Stimulated activated CD8-positive, alpha-beta memory T cell treated with anti-CD3 and anti-CD28 coated beads, Interleukin-4, amount 100 ng/mL, for 24 hours (primary cell): ENCODE measurements around the gene OR10A3.
"Not testable (repeated sequence)": the region's sequence is repeated elsewhere in the genome, so short reads cannot be mapped to it uniquely, and the experiment has no call there.

Source experiments
- DNase-seq: peaks from one replicate; pipeline ENCODE4 v3.0.0-alpha.2; 2020; ENCODE audit warnings: low read depth

OR10A3 gene, protein sequence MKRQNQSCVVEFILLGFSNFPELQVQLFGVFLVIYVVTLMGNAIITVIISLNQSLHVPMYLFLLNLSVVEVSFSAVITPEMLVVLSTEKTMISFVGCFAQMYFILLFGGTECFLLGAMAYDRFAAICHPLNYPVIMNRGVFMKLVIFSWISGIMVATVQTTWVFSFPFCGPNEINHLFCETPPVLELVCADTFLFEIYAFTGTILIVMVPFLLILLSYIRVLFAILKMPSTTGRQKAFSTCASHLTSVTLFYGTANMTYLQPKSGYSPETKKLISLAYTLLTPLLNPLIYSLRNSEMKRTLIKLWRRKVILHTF

DNA sequence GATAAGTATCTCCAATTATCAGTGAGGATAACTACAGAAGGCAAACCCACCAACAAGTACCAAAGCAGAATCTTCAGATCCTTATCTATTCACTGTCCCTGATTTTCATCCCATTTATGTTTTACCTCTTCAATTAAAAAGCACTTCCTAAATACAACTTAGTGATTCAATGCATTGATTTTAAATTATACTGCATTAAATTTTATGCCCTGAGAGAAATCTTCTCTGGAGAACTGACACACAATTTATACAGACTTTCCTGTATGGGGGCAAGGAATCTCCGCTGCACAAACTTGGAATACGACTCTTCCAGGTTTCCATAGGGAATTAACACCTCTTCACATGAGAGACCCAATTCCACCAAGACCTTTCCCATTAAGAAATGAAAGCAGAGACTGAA is at the start of gene OR10A3:
TSS of gene OR10A3 (minus strand) at position 101 of the 400 bp plus-strand sequence. CDS start 2,188 bp downstream, outside the sequence.
- no peak for DNase-seq

DNA sequence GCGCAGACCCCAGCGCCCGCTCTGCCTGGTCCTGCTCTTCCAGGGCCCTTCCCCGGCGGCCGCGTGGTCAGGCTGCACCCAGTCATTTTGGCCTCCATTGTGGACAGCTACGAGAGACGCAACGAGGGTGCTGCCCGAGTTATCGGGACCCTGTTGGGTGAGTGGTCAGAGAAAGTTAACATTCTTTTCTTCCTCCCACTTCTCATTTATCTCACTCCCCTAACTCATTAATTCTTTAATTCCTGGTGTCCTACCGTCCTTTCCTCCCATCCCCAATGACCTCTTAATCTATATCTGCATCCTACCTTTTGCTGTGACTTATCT is 46.0 kb upstream of the OR10A3 start:
- DNase-seq: not testable (repeated sequence)

DNA sequence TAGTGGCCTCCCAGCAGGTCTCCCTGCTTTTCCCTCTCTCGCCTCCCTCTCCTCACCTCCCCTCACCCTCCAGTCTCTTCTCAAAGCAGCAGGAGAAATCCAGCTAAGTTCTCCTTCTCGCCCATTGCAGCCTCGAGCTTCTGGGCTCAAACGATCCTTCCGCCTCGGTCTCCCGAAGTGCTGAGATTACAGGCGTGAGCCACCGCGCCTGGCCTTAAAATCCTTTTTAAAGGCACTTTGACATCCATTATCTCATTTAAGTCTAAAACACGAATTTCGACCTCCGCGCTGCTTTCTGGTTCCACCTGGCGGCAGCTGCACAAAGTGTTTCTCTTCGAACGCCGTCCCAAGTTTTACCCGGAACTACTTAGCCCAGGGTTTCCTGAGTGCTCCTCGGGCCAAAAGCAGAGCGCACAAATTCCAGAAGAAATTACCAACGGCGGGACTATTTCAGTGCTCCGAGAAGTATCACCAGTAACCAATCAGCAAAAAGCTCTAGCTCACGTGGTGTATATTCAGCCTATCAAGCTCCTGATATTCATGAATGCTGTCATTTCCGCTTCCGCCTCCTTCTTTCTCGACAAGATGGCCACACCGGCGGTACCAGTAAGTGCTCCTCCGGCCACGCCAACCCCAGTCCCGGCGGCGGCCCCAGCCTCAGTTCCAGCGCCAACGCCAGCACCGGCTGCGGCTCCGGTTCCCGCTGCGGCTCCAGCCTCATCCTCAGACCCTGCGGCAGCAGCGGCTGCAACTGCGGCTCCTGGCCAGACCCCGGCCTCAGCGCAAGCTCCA is 45.5 kb upstream of the OR10A3 start, which contains the start of gene EIF3F:
TSS of gene EIF3F (plus strand) at position 570 of the 792 bp plus-strand sequence. CDS start at position 586, 16 bp downstream.
- DNase-seq: peak; percentile 70

DNA sequence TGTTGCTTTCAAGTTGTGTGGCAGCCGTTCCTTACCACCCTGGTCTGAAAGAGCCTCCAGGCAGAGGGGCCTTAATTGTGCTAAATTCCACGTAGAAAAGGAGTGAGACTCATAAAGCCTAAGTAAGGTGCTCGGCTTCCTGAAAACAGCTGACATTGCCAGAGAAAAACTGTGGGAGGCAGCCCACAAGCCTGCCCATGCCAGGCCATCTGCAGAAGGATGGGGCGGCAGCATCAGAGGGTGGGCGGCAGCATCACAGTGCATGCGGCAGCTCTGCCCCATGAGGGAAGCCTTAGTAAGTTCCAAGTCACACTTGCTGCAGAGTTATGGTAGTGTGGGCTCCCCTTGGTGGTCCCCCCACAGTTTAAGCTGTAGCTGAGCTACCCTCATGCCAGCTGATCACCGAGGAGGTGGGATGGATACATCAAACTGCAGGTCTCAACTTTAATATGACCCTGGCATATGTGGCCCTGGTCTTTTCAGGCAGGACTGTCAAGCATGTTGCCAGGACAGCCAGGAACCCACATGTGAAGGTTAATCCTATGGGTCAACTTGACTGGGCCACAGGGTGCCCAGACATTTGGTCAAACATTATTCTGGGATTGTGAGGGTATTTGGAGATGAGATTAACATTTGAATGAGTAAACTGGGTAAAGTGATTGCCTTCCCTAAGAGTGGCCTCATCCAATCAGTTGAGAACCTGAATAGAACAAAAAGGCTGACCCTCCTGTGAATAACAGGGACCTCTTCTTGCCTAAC is 42.5 kb upstream of the OR10A3 start:
- no peak for DNase-seq

DNA sequence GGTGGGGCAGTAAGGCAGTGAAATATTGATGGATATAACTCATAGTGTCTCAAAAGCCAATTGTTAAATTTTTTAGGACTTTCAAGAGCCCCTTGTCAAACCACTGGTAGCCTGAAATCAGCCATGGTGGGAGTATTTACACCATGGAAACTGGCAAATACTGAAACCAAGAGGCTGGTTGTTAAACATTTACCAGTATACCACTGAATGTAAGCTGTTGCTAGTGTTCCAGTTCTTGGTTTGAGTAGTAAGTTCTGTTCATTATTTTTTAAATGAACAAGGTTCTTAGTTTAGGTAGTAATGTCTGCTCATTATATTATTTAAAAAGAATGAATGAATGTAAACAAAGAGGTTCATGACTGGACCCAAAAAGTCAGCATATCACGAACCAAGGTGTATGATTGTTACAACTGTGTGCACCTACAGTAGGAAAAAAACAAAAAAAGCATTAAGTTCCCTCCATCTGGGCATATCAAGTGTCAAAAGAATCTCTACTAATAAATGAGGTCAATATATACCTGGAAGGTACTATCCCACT is 41.1 kb upstream of the OR10A3 start:
- no peak for DNase-seq

DNA sequence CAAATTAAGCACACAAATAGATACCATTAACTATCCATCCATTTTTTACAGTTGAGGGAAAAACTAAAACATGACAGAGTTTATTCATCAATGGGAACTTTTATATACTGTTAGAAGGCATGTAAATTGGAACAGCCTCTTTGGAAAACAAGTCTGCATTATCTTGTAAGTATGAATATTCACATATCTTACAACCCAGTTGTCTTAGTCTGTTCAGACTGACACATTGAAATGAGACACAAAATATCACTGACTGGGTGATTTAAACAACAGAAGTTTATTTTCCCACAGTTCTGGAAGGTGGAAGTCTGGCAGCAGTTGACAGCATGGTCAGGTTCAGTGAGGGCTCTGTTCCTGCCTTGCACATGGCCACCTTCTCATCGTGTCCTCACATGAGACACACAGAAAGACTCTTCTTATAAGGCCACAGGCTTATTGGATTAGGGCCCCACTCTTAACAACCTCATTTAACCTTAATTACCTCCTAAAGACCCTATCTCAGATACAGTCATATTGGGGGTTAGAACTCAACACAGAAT is 40.2 kb upstream of the OR10A3 start:
- DNase-seq: no peak

DNA sequence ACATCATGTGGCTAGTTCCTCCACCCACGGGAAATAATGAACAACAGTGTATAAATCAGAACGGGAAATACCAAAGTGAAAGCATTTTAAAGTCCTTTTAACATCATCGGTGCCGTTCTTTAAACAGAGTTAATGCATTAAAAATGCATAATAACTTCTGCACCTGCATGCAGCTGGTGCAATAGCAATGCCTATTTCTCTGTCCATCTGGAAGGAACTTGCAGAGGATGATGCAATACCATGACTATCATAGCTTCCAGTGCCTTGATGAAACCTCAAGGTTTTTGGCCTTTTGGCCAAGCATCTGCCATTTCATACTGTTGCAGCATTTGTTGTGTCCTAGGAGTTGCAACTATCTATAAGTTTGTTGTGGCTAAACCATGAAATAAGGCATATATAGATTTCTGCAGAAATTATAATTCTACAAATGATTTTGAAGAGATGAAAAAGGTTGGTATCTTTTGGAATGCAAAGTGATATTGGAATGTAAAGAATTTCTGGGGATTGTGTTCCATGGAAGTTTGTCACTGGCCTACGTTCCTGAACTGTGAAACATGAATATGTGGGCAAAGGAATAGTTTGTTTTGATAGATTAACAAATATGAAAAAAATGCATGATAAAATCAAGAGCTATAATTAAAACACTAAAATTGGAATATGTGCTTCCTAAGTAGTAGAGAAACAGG is 35.9 kb upstream of the OR10A3 start:
- DNase-seq: no peak

DNA sequence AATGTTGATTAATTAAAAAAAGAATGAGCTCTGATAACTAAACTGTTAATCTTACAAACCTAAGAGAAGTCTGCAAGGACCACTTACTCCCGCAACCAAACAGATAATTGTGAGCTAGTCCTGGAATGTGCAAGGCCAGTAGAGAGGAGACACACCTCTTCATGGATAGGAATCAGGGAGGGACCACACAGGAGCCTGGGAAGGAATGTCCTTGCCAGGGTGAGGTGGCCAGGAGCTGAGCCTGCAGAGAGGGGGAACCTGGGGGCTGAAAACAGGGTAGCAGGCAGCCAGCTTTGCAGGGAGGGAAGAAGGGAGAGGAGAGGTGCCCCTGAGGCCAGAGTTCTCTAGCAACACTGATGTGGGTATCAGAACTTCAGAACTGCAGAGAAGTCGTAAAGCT is 33.2 kb upstream of the OR10A3 start:
- no peak for DNase-seq

DNA sequence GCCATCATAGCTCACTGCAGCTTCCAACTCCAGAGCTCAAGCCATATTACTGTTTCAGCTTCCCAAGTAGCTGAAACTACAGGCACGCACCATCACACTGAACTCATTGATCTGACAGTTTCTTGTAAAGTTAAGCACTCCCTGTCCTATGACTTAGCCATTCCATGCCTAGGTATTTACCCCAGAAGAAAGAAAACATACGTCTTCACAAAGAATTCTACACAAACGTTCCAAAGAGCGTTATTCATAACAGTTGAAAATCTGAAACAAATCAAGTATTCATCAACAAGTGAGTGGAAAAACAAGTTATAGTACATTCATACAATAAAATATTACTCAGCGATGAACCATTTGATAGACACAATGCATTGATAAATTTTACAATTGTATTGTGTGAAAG is 31.5 kb upstream of the OR10A3 start:
- no peak for DNase-seq

DNA sequence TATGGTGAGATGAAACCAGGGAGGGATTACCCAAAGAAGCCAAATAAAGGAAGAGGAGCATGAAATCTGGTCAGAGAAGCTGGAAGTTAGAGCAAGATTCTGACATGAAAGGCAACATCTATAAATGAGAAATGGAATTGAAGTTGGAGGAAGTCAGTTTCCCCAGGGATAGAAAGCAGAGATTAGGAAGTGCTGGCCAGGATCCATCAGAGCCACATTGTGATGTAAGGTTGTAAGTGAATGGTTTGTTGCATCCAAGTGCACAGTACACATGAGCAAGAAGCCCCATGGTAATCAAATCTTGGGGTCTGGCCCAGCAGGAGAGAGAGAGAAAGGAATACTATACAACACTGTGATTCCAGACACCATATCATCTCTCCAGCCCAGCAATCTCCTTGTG is 30.3 kb upstream of the OR10A3 start:
- DNase-seq: no peak

DNA sequence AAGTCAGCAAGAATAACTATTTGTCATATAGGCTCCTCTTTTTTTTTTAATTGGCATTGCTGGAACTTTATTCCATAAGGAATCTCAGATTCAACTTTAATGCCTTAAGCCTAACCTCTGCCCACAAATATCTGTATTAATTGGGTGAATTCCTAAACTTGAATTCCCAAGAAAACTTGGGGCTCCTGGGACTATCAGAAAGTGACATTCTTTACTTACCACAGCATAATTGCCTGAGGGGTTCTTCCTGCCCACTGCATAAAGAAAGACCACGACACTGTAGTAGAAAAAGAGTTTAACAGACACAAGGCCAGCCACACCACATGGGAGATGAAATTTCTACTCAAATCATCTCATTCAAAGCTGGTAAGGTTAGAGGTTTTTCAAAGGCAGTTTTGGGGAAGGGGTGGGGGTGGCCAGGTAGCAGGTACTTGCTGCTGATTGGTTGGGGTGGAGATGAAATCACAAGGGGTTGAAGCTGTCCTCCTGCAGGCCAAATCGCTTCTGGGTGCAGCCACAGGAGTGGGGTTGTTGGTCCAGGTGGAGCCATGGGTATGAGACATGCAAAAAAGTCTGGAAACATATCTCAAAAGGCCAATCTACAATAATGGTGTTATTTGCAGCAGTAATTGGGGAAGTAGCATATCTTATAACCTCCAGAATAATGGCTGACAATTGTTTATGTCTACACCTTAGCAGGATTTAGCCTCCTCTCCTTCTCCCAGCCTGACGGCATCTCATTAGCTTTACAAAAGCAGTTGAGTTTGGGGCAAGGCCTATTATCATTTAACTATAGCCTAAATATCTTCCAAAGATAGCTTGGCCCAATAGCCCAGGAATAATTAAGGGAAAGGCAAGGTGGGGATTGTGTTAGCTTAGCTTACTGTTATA is 28.5 kb upstream of the OR10A3 start:
- DNase-seq: no peak

DNA sequence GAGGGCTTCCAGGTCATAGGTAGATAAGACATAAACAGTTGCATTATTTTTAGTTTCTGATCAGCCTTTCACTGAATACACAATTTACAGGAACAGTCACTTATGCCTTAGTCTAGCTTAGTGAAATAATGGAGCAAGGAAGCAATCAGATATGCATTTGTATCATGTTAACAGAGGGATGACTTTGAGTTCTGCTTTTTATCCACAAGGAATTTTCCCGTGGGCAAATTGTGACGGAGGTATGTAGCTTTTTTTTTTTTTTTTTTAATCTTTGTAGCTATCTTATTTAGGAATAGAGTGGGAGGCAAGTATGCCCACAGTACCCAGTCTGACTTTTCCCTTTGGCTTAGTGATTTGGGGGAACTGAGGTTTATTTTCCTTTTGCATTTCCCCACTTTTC is 27.2 kb upstream of the OR10A3 start:
- no peak for DNase-seq

DNA sequence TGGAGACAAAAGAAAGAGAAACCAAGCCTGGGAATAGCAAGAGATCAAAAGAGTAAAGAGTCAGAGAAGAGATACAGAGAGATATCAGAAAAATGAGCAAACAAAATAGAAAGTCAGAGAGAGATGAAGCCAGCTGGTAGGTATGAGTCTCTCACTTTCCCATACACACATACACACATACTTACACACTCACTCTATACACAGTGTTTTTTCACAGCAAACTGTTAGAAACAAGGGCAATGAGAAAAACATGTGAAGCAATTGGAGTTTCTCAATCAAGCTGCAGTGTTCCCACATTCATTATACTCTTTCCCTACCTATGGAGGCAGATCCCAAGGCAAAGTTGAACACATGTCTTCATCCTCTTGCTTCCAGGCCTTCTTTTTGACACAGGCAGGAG is 26.3 kb upstream of the OR10A3 start:
- DNase-seq: no peak

DNA sequence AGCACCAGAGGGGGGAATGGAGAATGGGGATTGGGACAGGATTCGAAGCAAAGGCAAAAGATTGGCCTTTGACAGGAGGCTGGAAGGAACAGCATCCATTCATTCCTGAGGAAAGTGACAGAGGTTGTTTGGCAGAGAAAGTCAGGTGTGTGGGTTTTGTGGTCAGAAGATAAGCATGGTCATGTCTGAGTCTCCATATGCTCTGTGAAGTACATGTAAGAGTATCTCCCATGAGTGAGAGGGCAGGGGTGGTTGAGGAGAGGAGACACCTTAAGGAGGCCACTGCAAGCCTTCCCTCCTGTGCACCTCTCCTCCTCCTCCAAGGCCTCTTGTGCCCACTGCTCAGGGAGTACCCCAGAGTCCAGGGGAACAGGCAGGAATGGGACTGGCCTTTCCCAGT is 25.6 kb upstream of the OR10A3 start:
- DNase-seq: no peak

DNA sequence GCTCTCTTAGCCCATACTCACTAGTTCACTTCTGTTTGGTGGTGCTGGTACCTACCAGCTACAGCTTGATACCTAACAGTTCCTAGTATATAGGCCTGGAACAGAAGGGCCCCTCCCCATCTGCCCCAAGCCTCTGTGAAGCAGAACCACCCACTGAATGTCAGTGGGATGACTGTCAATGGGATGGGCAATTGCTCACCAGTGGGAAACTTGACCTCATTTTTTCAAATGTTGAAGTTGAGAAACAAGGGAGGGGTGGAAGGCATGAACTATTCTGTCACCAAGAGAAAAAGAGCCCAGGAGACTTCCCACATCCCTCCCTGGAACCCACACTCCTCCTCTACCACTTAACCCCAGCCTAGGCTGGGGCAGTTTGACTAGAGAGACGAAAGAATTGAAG is 23.9 kb upstream of the OR10A3 start, which contains the start of gene NLRP10:
TSS of gene NLRP10 (minus strand) at position 62 of the 400 bp plus-strand sequence. CDS start 1,952 bp downstream, outside the sequence.
- no peak for DNase-seq

DNA sequence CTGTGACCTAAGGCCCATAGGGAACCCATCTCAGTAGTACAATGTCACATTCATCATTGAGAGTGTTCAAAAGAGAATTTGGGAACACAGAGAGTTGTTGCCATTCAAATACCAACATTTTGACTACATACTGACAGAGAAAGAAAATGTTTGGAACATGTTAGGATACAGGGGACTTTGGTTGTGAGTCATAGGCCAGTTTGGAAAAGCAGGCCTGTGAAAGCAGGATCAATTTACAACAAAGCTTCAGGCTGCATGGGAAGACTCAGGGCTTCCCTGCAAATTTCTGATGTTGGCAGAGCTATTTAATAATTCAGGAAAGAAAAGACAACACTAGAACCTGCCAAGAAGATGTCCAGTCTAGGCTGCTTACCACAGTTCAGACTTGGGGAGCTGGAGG is 23.4 kb upstream of the OR10A3 start:
- no peak for DNase-seq

DNA sequence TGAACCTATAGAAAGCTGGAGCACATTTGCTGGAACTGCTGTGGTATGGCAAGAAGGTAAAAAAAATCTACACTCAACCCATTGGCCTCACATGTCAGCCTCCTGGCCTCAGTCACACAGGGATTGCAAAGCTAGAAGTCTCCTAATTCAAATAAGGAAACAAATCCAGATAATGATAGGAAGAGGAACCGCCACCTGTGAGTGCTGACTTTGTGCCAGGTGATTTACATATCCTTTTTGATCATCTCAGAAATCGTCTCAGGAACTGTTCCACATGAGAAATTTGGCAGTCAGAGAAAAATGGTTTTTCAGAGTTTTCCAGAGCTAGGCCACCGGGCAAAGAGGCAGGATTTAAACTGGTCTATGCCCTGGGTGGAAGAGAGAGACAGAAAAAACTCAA is 22.8 kb upstream of the OR10A3 start:
- no peak for DNase-seq

DNA sequence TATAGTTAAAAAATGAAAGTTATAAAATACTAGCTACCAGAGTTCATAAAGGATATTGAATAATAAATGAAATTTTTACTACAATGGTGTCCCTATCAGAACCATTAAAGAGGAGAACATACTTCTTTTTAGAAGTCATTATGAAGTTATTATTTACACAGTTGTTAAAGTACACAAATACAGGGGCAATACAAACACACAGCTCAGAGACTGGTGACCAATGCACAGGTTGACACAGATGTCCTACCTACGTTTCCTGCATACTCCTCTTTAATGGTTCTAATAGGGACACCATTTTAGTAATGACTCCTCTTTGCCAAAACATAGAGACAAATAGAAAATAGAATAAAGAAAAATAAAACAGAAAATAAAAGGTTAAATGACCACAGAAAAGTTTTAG is 13.7 kb upstream of the OR10A3 start:
- no peak for DNase-seq

DNA sequence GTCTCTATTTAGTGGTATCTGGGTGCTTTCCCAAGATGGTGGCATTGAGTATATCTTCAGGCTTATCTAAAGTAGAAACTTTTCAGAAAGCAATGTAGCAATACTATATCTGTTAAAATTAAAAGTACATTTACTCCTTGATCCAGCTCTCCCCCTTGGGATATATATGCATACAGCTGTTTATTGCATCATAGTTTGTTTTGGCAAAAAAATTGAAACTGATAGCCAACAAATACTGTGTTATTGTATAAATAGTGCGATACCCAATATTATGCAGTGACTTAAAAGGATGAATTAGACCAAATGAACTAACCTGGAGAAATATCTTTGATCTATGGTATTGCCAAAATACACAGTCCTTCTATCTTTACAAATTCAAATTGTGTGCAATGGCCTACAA is 8.4 kb upstream of the OR10A3 start:
- DNase-seq: no peak

DNA sequence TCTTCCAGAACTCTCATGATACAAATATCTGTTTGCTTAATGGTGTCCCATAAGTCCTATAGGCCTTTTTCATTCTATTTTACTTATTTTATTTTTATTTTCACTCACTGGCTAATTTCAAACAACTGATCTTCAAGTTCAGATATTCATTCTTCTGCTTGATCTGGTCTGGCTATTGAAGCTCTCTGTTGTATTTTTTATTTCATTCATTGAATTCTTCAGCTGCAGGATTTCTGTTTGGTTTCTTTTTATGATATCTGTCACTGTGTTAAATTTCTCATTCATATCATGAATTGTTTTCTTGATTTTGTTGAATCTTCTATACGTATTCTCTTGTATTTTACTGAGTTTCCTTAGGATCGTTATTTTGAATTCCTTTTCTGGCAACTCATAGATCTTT is 2.6 kb upstream of the OR10A3 start:
- no peak for DNase-seq

DNA sequence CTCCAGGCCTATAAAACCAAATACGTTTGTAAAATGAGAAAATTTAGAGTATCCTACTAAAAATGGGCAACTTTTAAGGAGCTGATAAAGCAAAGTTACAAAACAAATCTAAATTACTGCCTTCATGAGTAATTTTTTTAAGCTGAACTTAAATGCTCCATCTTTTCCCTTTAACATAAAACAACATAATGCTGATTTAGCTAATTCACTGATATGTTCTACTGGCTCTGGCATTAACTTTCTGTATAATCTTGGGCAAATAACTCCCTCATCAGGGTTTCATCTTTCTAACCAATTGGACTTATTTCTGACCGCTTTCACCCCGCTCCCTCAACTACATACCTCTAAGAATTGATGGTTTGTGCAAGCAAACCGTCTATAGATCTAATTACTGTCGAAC is 362 bp downstream of the OR10A3 start:
- no peak for DNase-seq
